SK-N-SH treated with all-trans-retinoic acid at 6 μM for 48 hours (cell line): ENCODE results near the gene ARF4.

Source experiments
- BACH2 ChIP-seq: fragments of 250-450 bp; sonication (Bioruptor Pico); IDR thresholded peaks from 2 replicates; pipeline ENCODE4 v1.9.0; 2021; ENCODE audit warnings: mild to moderate bottlenecking, borderline replicate concordance
- CREB5 ChIP-seq: fragments of 250-450 bp; sonication (Bioruptor Pico); IDR thresholded peaks from 2 replicates; pipeline ENCODE4 v1.5.1; 2020; ENCODE audit warnings: low read depth, mild to moderate bottlenecking, moderate library complexity
- CSDC2 ChIP-seq: fragments of 250-450 bp; sonication (Bioruptor Pico); IDR thresholded peaks from 2 replicates; pipeline ENCODE4 v1.5.0; 2020; ENCODE audit warnings: mild to moderate bottlenecking, moderate library complexity
- CSRNP3 ChIP-seq: fragments of 250-450 bp; sonication (Bioruptor Pico); IDR thresholded peaks from 2 replicates; pipeline ENCODE4 v1.5.1; 2021; ENCODE audit warnings: mild to moderate bottlenecking, moderate library complexity
- ISL1 ChIP-seq: fragments of 250-450 bp; sonication (Bioruptor Pico); IDR thresholded peaks from 2 replicates; pipeline ENCODE4 v2.1.2; 2022; ENCODE audit warnings: mild to moderate bottlenecking, moderate library complexity
- PATZ1 ChIP-seq: fragments of 250-450 bp; sonication (Bioruptor Pico); IDR thresholded peaks from 2 replicates; pipeline ENCODE4 v1.8.0; 2020; ENCODE audit warnings: mild to moderate bottlenecking, moderate library complexity, borderline replicate concordance
- RARB ChIP-seq: fragments of 250-450 bp; sonication (Bioruptor Pico); IDR thresholded peaks from 2 replicates; pipeline ENCODE4 v1.8.0; 2021; ENCODE audit warnings: mild to moderate bottlenecking, moderate library complexity
- SNAI2 ChIP-seq: fragments of 250-450 bp; sonication (Bioruptor Pico); IDR thresholded peaks from 2 replicates; pipeline ENCODE4 v1.5.0; 2020; ENCODE audit warnings: mild to moderate bottlenecking, moderate library complexity
- TOX ChIP-seq: fragments of 250-450 bp; sonication (Bioruptor Pico); IDR thresholded peaks from 2 replicates; pipeline ENCODE4 v1.8.0; 2021; ENCODE audit warnings: mild to moderate bottlenecking, moderate library complexity, borderline replicate concordance
- ZC3H10 ChIP-seq: fragments of 250-450 bp; sonication (Bioruptor Pico); IDR thresholded peaks from 2 replicates; pipeline ENCODE4 v1.5.1; 2021; ENCODE audit warnings: mild to moderate bottlenecking, moderate library complexity
- ZFP30 ChIP-seq: fragments of 450-650 bp; formaldehyde crosslinking; IDR thresholded peaks from 2 replicates; pipeline ENCODE4 v1.5.0; 2022; ENCODE audit warnings: mild to moderate bottlenecking, moderate library complexity
- TF ChIP-seq, protein P1 (sequence below): fragments of 250-450 bp; sonication (Bioruptor Pico); IDR thresholded peaks from 2 replicates; pipeline ENCODE4 v1.8.0; 2021; ENCODE audit warnings: low read depth, mild to moderate bottlenecking, moderate library complexity, borderline replicate concordance

GRCh38 chr3:57577801-57578200 lies 19.3 kb downstream of the ARF4 start:
- TF ChIP-seq RARB (CRISPR knock-in tag): no peak
- TF ChIP-seq BACH2 (CRISPR knock-in tag): no peak
- TF ChIP-seq, protein P1, sequence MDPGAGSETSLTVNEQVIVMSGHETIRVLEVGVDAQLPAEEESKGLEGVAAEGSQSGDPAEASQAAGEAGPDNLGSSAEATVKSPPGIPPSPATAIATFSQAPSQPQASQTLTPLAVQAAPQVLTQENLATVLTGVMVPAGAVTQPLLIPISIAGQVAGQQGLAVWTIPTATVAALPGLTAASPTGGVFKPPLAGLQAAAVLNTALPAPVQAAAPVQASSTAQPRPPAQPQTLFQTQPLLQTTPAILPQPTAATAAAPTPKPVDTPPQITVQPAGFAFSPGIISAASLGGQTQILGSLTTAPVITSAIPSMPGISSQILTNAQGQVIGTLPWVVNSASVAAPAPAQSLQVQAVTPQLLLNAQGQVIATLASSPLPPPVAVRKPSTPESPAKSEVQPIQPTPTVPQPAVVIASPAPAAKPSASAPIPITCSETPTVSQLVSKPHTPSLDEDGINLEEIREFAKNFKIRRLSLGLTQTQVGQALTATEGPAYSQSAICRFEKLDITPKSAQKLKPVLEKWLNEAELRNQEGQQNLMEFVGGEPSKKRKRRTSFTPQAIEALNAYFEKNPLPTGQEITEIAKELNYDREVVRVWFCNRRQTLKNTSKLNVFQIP (CRISPR knock-in tag): no peak
- TF ChIP-seq CREB5 (CRISPR knock-in tag): no peak
- TF ChIP-seq PATZ1 (CRISPR knock-in tag): no peak
- no peak for TF ChIP-seq CSRNP3 (CRISPR knock-in tag)
- TF ChIP-seq ISL1: no peak
- TF ChIP-seq CSDC2 (CRISPR knock-in tag): no peak
- TF ChIP-seq TOX (CRISPR knock-in tag): no peak
- no peak for TF ChIP-seq ZFP30 (CRISPR knock-in tag)
- no peak for TF ChIP-seq ZC3H10 (CRISPR knock-in tag)
- no peak for TF ChIP-seq SNAI2 (CRISPR knock-in tag)
